ENCODE data around the gene SAC3D1.
"Not testable (repeated sequence)": the region's sequence is repeated elsewhere in the genome, so short reads cannot be mapped to it uniquely, and the experiment has no call there.

SAC3D1 gene

DNA sequence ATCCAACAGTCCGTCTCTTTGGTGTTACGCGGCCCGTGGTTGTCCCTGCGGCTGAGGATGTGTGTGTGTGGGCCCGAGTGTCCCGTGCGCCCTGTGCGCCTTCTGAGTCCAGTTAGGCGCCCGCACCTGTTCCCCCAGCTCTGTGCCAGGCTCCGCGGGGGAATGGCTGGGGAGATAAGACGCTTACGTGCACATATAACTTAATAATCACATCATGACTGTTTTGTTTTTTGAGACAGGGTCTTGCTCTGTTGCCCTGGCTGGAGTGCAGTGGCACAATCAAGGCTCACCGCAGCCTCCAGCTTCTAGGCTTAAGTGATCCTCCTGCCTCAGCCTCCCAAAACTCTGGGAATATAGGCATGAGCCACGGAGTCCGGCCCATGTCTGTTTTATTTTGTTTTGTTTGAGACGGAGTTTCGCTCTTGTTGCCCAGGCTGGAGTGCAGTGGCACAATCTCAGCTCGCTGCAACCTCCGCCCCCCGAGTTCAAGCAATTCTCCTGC is 26.2 kb upstream of the SAC3D1 start:
- Mint-ChIP-seq H3K9me3 (ENCODE audit: low read depth) (no peaks in the 10 kb centered on the region), H3K4me1 (ENCODE audit: low read depth) (peaks cover 27% of the 10 kb centered on the region), H3K36me3 (peaks cover 3% of the 10 kb centered on the region), H3K27ac (peak overlapping the region; percentile 94), H3K4me3 (peak overlapping the region; percentile 91), H3K27me3 (no peaks in the 10 kb centered on the region)

DNA sequence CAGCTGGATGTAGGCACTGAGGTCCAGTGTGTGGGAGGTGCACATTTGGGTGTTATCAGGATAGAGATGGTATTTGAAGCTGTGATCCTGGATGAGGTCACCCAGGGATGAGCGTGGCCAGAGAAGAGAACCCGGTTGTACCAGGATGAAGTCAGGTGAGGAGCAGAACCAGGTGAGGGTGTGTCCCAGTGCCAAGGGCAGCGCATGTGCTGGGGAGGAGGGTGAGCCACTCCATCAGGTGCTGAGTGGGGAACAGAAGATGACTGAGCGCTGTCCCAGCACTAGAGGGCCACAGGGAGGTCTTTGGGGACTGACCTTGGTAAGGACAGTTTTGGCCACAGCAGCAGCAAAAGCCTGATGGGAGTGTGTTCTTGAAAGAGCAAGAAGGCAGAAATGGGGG is 24.3 kb upstream of the SAC3D1 start:
- H3K4me3 Mint-ChIP-seq, result peak overlapping the region; percentile 44
- H3K4me1 Mint-ChIP-seq (ENCODE audit: low read depth), result peaks cover 27% of the 10 kb centered on the region
- peak overlapping the region; percentile 58 for H3K27ac Mint-ChIP-seq

DNA sequence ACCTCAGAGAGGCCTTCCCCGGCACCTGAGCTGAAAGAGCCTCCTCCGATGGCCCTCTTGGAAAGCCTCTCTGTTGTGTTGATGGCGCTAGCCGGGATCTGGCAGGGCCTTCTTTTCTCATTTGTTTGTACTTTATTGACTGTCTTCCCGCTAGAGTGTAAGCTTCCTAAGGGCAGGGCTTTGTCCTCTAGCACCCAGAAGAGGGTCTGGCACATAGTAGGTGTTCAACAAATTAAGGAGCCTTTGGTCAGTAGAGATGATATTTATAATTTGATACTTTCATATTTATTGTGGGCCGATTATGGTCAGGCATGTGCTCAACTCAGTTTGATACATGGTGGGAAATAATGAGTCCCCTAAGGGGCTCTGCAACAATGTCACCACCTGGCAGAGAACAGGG is 23.1 kb upstream of the SAC3D1 start:
- no peak overlapping the region for H3K27ac Mint-ChIP-seq
- H3K4me1 Mint-ChIP-seq (ENCODE audit: low read depth), result peaks cover 25% of the 10 kb centered on the region
- H3K4me3 Mint-ChIP-seq, result no peak overlapping the region

More for the DNA sequence above, 24.3 kb upstream of the SAC3D1 start:
- Mint-ChIP-seq H3K36me3 (peaks cover 3% of the 10 kb centered on the region), H3K27me3 (no peaks in the 10 kb centered on the region), H3K9me3 (ENCODE audit: low read depth) (no peaks in the 10 kb centered on the region)

DNA sequence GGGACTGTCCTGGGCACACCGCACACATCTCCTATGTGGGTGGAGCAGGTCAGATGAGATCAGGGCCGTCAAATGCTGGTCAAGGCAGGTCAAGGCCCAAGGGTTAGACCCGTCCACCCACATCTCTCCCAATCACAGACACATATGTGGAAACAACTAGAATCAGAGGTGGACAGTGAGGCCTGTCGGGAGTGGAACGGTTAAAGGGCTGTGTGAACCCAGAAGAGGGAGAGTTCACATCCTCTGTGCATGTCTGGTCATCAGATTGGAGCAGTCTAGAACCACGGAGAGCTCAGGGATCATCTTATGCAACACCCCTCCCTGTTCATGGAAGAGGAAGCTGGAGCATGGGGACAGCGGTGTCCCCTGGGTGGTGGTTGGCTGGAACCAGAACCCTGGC is 21.2 kb upstream of the SAC3D1 start:
- Mint-ChIP-seq H3K4me1 (ENCODE audit: low read depth) (peaks cover 17% of the 10 kb centered on the region), H3K36me3 (peaks cover 5% of the 10 kb centered on the region)

More for the DNA sequence above, 23.1 kb upstream of the SAC3D1 start:
- no peaks in the 10 kb centered on the region for H3K27me3 Mint-ChIP-seq
- no peaks in the 10 kb centered on the region for H3K9me3 Mint-ChIP-seq (ENCODE audit: low read depth)
- peaks cover 5% of the 10 kb centered on the region for H3K36me3 Mint-ChIP-seq

DNA sequence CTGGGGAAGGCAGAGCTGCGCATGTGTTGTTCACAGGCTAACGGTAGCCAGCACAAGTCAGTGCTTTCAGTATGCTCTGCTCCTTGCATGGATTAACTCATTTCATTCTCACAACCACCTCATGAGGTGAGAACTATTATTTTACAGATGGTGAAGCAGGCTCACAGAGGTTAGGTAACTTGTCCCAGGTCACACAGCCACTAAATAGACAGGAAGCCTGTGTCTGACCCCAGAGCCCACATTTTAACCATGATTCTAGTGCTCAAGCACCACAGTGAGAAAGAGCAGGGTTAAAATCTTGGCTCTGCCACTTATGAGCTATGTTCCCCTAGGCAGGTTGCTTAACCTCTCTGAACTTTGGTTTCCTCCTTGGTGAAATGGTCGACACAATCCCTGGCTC is 20.0 kb upstream of the SAC3D1 start:
- Mint-ChIP-seq H3K9me3 (ENCODE audit: low read depth) (no peaks in the 10 kb centered on the region), H3K27me3 (no peaks in the 10 kb centered on the region), H3K36me3 (peaks cover 5% of the 10 kb centered on the region), H3K4me3 (no peak overlapping the region), H3K4me1 (ENCODE audit: low read depth) (peaks cover 10% of the 10 kb centered on the region), H3K27ac (no peak overlapping the region)

More for the DNA sequence above, 21.2 kb upstream of the SAC3D1 start:
- Mint-ChIP-seq H3K9me3 (ENCODE audit: low read depth) (no peaks in the 10 kb centered on the region), H3K27me3 (no peaks in the 10 kb centered on the region), H3K4me3 (no peak overlapping the region), H3K27ac (no peak overlapping the region)

DNA sequence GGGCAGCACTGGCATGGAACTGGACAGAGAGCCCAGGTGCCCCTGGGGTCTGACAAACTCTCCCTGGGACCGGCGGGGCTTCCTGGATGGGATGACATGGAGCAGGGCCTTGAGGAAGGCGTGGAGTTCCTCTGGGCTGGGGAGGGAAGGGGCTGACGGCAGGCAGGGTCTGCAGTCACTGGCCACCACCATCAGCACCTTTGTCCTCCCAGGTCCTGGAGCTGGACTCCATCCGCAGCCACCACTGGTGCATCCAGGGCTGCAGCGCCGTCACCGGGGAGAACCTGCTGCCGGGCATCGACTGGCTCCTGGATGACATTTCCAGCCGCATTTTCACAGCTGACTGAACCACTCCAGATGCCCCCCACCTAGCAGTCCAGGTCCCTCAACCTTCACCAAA is 19.5 kb upstream of the SAC3D1 start:
- Mint-ChIP-seq H3K27me3 (no peaks in the 10 kb centered on the region), H3K9me3 (ENCODE audit: low read depth) (no peaks in the 10 kb centered on the region), H3K4me1 (ENCODE audit: low read depth) (peaks cover 5% of the 10 kb centered on the region), H3K36me3 (peaks cover 5% of the 10 kb centered on the region), H3K4me3 (no peak overlapping the region), H3K27ac (no peak overlapping the region)

DNA sequence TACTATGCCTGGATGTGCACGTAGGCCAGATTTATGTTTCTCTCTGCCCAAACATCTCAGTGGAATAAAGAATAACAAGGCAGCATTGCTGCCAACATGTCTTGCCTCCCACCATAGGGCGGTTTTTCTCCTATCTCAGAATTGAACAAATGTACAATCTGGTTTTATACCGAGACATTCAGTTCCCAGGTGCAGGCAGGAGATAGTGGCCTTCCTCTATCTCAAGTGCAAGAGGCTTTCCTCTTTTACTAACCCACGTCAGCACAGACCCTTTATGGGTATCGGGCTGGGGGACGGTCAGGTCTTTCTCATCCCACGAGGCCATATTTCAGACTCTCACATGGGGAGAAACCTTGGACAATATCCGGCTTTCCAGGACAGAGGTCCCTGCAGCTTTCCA is 17.5 kb upstream of the SAC3D1 start:
- H3K36me3 Mint-ChIP-seq; H3K4me3 Mint-ChIP-seq; H3K27me3 Mint-ChIP-seq; H3K27ac Mint-ChIP-seq; H3K9me3 Mint-ChIP-seq (ENCODE audit: low read depth): not testable (repeated sequence)
- H3K4me1 Mint-ChIP-seq (ENCODE audit: low read depth), result peaks cover 17% of the 10 kb centered on the region

DNA sequence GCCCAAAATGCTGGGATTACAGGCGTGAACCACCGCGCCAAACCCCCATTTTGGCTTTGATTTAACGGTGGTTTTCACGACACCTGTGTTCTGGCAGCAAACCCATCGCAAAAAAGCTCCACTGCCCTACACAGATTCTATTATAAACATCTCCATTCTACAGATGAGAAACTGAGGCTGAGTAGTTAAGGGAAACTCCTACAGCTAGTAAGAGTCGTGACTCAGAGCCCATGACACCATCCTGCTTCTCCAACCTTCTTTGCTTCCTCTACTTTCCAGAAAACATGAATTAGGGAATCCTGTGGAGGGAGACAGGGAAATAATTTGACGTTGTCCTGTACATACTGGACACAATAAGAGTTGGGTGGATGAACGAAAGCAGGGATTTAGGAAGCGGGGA is 14.2 kb upstream of the SAC3D1 start:
- Mint-ChIP-seq H3K9me3 (ENCODE audit: low read depth) (no peaks in the 10 kb centered on the region), H3K36me3 (peaks cover 3% of the 10 kb centered on the region), H3K4me1 (ENCODE audit: low read depth) (peaks cover 17% of the 10 kb centered on the region), H3K4me3 (peak overlapping the region; percentile 84), H3K27ac (peak overlapping the region; percentile 72), H3K27me3 (no peaks in the 10 kb centered on the region)

DNA sequence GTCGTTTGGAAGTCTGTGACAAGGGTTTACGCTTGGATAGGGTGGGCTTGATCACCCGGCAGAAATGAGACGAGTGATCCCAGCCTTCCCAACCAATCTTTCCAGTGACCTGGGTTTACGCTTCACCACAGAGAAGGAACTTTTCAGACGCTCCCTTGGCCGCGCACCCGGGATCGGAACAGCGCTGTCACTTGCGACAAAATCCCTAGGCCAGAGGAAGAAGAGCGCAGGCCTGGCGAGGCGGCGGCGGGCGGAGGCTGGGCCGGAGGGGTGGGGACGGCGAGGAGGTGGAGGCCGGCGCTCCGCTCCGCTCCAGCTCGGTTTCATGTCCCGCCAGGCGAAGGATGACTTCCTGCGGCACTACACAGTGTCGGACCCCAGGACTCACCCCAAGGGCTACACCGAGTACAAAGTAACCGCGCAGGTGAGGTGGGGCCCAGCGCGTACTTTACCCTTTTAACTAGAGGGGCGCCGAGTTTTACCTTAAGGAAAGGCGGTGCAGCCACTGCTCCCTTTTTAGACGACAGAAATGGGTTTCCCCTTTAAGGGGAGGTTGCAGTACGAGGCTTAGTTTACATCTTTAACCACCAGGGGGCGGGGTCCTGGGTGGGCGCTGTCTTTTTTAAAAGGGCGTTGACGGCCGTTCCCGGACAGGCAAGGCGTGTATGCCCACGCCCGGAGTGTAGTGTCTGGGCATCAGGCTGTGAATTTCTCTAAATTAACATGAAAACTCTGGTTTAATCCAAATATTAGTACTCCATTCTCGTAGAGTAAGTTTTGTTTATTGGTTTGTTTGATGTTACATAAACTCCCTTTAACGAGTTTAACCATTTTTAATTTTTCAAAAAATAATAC is 13.6 kb upstream of the SAC3D1 start, which contains the start of gene SNX15:
Gene SNX15, plus strand, starts transcription at position 227 of the 855 bp plus-strand sequence. Its CDS starts 99 bp downstream, at position 326.
- H3K9me3 Mint-ChIP-seq (ENCODE audit: low read depth), result no peaks in the 10 kb centered on the region
- peak within 1 kb of the TSS; percentile 72 for H3K27ac Mint-ChIP-seq
- peaks cover 17% of the 10 kb centered on the region for H3K4me1 Mint-ChIP-seq (ENCODE audit: low read depth)
- H3K4me3 Mint-ChIP-seq, result peak within 1 kb of the TSS; percentile 84
- no peaks in the 10 kb centered on the region for H3K36me3 Mint-ChIP-seq
- H3K27me3 Mint-ChIP-seq, result no peaks in the 10 kb centered on the region

DNA sequence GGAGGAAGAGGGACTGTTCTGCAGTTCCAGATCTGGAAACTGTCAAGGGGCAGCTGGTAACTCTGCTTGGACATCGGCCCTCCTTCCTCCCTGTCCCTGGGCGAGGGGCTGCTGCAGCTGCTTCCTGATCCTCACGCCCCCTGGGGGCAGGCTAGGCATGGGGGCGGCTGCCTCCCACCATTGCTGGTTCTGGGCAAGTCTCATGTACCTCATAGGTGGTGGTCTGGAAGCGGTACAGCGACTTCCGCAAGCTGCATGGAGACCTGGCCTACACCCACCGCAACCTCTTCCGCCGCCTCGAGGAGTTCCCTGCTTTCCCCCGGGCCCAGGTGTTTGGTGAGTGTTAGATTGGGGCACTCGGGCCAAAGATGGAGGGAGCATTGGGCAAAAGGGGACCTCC is 8.8 kb upstream of the SAC3D1 start:
- H3K4me3 Mint-ChIP-seq, result no peak overlapping the region
- H3K36me3 Mint-ChIP-seq, result no peaks in the 10 kb centered on the region
- H3K27me3 Mint-ChIP-seq, result no peaks in the 10 kb centered on the region
- peaks cover 13% of the 10 kb centered on the region for H3K4me1 Mint-ChIP-seq (ENCODE audit: low read depth)
- H3K27ac Mint-ChIP-seq, result no peak overlapping the region
- no peaks in the 10 kb centered on the region for H3K9me3 Mint-ChIP-seq (ENCODE audit: low read depth)

DNA sequence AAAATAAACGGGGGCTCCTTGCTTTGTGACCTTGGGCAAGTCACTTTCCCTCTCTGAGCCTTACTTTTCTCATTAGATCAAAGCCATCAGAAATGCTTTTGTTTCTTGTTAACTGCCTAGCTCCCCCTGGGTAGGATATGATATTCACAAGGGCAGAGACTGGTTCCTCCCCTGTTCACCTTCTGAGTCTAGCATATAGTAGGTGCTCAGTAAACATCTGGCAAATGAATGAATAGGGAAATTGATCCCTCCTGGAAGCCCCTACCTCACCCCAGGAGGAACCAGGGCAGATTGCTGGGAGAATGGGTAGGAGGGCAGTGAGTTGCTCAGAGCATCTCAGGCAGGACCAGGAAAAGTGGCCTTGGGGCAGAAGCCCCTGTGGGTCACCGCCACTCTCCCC is 6.6 kb upstream of the SAC3D1 start:
- no peaks in the 10 kb centered on the region for H3K27me3 Mint-ChIP-seq
- H3K36me3 Mint-ChIP-seq, result no peaks in the 10 kb centered on the region
- no peaks in the 10 kb centered on the region for H3K4me1 Mint-ChIP-seq (ENCODE audit: low read depth)
- H3K9me3 Mint-ChIP-seq (ENCODE audit: low read depth), result no peaks in the 10 kb centered on the region
- no peak overlapping the region for H3K4me3 Mint-ChIP-seq
- no peak overlapping the region for H3K27ac Mint-ChIP-seq

DNA sequence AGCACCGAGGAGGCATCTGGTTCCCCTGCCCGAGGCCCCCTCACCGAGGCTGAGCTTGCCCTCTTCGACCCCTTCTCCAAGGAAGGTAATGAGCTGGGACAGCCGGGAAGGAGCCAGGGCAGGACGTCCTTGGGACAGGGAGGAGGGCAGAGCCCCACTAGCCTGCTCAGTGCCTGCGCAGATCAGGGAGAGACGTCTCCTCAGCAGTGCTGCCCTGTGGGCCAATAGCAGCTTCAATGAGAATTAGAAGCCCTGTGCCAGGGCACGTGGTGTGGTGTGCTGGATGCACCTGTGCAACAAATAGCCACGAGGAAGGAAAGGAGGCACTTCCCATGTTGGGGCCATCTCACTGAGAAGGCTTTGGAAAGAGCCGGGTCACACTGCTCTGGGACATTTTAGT is 5.4 kb upstream of the SAC3D1 start:
- H3K27me3 Mint-ChIP-seq, result no peaks in the 10 kb centered on the region
- H3K9me3 Mint-ChIP-seq (ENCODE audit: low read depth), result no peaks in the 10 kb centered on the region
- H3K36me3 Mint-ChIP-seq, result no peaks in the 10 kb centered on the region
- no peak overlapping the region for H3K27ac Mint-ChIP-seq
- peaks cover 1% of the 10 kb centered on the region for H3K4me1 Mint-ChIP-seq (ENCODE audit: low read depth)
- no peak overlapping the region for H3K4me3 Mint-ChIP-seq

DNA sequence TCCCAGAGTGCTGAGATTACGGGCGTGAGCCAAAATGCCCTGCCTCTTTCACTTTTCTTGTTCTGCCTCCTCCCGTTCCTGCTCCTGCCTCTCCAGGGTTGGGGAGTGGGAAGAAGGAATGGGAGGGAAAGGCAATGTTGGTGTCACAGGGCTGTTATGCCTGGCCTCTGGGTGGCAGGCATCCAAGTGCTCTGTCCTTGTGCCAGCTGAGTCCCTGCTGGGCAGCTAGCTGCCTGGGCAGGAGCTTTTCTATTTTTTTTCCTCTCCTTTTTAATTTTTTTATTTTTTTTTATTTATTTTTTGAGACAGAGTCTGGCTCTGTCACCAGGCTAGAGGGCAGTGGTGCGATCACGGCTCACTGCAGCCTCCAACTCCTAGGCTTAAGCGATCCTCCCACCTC is 4.1 kb upstream of the SAC3D1 start:
- Mint-ChIP-seq H3K9me3 (ENCODE audit: low read depth) (no peaks in the 10 kb centered on the region), H3K36me3 (no peaks in the 10 kb centered on the region), H3K4me3 (no peak overlapping the region), H3K27ac (no peak overlapping the region), H3K4me1 (ENCODE audit: low read depth) (peaks cover 7% of the 10 kb centered on the region), H3K27me3 (no peaks in the 10 kb centered on the region)

DNA sequence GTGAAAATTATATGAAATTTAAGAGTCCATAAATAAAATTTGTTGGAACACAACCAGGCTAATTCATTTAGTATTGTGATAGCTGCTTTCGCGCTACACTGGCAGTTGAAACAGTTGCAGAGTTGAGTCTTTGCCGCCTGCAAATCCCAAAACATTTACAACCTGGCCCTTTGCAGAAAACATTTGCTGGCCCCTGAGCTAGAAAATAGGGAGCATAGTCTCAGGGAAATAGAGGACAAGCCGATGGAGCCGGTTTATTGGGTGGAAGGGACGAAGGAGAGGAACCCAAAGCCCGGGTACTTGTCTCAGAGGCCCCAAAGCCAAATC is 527 bp upstream of the SAC3D1 start:
- Mint-ChIP-seq H3K4me1 (ENCODE audit: low read depth) (peaks cover 14% of the 10 kb centered on the region), H3K4me3 (peak overlapping the region; percentile 92), H3K9me3 (ENCODE audit: low read depth) (no peaks in the 10 kb centered on the region), H3K27me3 (no peaks in the 10 kb centered on the region), H3K36me3 (peaks cover 3% of the 10 kb centered on the region), H3K27ac (peak overlapping the region; percentile 95)

DNA sequence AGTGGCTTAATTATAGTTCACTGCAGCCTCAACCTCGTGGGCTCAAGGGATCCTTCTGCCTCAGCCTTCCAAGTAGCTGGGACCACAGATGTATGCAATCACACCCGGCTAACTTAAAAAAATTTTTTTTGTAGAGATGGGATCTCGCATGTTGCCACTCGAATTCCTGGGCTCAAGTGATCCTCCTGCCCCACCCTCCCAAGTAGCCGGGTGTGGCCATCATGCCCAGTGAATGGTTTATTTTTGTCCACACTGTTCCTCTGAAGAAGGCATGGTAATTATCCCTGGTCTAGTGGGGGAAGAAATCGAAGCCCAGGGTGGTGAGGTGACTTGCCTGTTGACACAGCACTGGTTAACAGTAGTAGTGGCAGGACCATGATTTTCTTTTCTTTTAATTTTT is 1.9 kb downstream of the SAC3D1 start:
- peaks cover 28% of the 10 kb centered on the region for H3K4me1 Mint-ChIP-seq (ENCODE audit: low read depth)
- H3K27me3 Mint-ChIP-seq, result no peaks in the 10 kb centered on the region
- H3K27ac Mint-ChIP-seq, result no peak overlapping the region
- H3K9me3 Mint-ChIP-seq (ENCODE audit: low read depth), result no peaks in the 10 kb centered on the region
- peaks cover 3% of the 10 kb centered on the region for H3K36me3 Mint-ChIP-seq
- H3K4me3 Mint-ChIP-seq, result peak overlapping the region; percentile 86
